GM21515 (cell line): ENCODE results near the gene ALDH3B2.
"Not testable (repeated sequence)": the region's sequence is repeated elsewhere in the genome, so short reads cannot be mapped to it uniquely, and the experiment has no call there.

Experiments
- ATAC-seq: cut with Tn5 transposase; IDR thresholded peaks from one replicate; pipeline ENCODE4 v1.9.1; 2021; ENCODE audit not compliant: unreplicated experiment

ALDH3B2 gene

GRCh38 chr11:67687986-67688385, 13.6 kb upstream of the ALDH3B2 start:
- no peak for ATAC-seq

- not testable (repeated sequence) for ATAC-seq
Measured at GRCh38 chr11:67685641-67686332, 11.4 kb upstream of the ALDH3B2 start.

- not testable (repeated sequence) for ATAC-seq
Measured at GRCh38 chr11:67682126-67683034, 8.0 kb upstream of the ALDH3B2 start.

- no peak for ATAC-seq
Measured at GRCh38 chr11:67680696-67681470, 6.5 kb upstream of the ALDH3B2 start.

- no peak for ATAC-seq
Measured at GRCh38 chr11:67675058-67675747, 780 bp upstream of the ALDH3B2 start.

GRCh38 chr11:67673902-67674301, 521 bp downstream of the ALDH3B2 start:
- ATAC-seq, result no peak

- ATAC-seq, result no peak
Measured at GRCh38 chr11:67673358-67673757, 1.1 kb downstream of the ALDH3B2 start.

- no peak for ATAC-seq
Measured at GRCh38 chr11:67671211-67671520, 3.3 kb downstream of the ALDH3B2 start.

GRCh38 chr11:67670316-67671210, 3.9 kb downstream of the ALDH3B2 start:
- no peak for ATAC-seq

GRCh38 chr11:67668192-67668551, 6.3 kb downstream of the ALDH3B2 start:
- ATAC-seq, result no peak

GRCh38 chr11:67667490-67668191, 6.8 kb downstream of the ALDH3B2 start:
- ATAC-seq, result no peak

GRCh38 chr11:67666676-67667489, 7.5 kb downstream of the ALDH3B2 start:
- no peak for ATAC-seq

- ATAC-seq, result no peak
Measured at GRCh38 chr11:67666303-67666645, 8.1 kb downstream of the ALDH3B2 start.

GRCh38 chr11:67665541-67666302, 8.7 kb downstream of the ALDH3B2 start:
- ATAC-seq, result no peak

- ATAC-seq, result no peak
Measured at GRCh38 chr11:67664696-67665540, 9.5 kb downstream of the ALDH3B2 start.

GRCh38 chr11:67664213-67664585, 10.2 kb downstream of the ALDH3B2 start:
- ATAC-seq, result no peak

GRCh38 chr11:67663532-67664212, 10.8 kb downstream of the ALDH3B2 start:
- ATAC-seq, result no peak
